Common myeloid progenitor, CD34-positive (primary cell): Measurements from ENCODE around the gene CCDC18.
"Not testable (repeated sequence)": the region's sequence is repeated elsewhere in the genome, so short reads cannot be mapped to it uniquely, and the experiment has no call there.

ENCODE experiments used
- CTCF ChIA-PET: fragments of 350-600 bp; sonication (Branson Sonifier 250); formaldehyde crosslinking; loops from one replicate; lab custom pipeline; 2021; ENCODE audit warnings: antibody characterized with exemption; lab: Charles Lee
- POLR2A ChIA-PET: fragments of 350-600 bp; sonication (Branson Sonifier 250); formaldehyde crosslinking; loops from one replicate; lab custom pipeline; 2021; ENCODE audit warnings: antibody characterized with exemption; lab: Charles Lee
- DNase-seq, 3 donors: peaks; one replicate each; pipeline versions ENCODE4 v3.0.0 to v3.0.0-alpha.2; 2013
- H3K27ac ChIP-seq, 2 experiments: 1 replicate in 1 of 2; 2 replicates in 1 of 2; pipeline ENCODE4 v1.7.0; 2013; ENCODE audit warnings: inconsistent platforms in 2 of 2, low read length in 2 of 2, mild to moderate bottlenecking in 2 of 2, low read depth in 1 of 2, moderate library complexity in 1 of 2; ENCODE audit not compliant: severe bottlenecking in 2 of 2, insufficient read depth in 1 of 2, poor library complexity in 1 of 2
- H3K27me3 ChIP-seq, 5 experiments: replicated peaks in 2 of 5; 1 replicate in 3 of 5; 2 replicates in 2 of 5; pipeline versions ENCODE4 v1.6.1 to v1.7.0; 2013; ENCODE audit warnings: low read length in 4 of 5, mild to moderate bottlenecking in 2 of 5, moderate library complexity in 2 of 5, inconsistent platforms in 1 of 5; ENCODE audit not compliant: insufficient read depth in 5 of 5, control insufficient read depth in 4 of 5
- H3K36me3 ChIP-seq, 4 experiments: 1 replicate in 2 of 4; 2 replicates in 2 of 4; pipeline versions ENCODE4 v1.6.1 to v1.7.0; 2013; ENCODE audit warnings: low read length in 3 of 4, control low read depth in 1 of 4, mild to moderate bottlenecking in 1 of 4; ENCODE audit not compliant: control insufficient read depth in 4 of 4, insufficient read depth in 4 of 4
- H3K4me1 ChIP-seq, 4 experiments: 1 replicate in 3 of 4; 2 replicates in 1 of 4; pipeline versions ENCODE4 v1.6.1 to v1.7.1; 2013; ENCODE audit warnings: low read length in 3 of 4, mild to moderate bottlenecking in 3 of 4, control low read depth in 1 of 4, inconsistent platforms in 1 of 4, moderate library complexity in 1 of 4; ENCODE audit not compliant: control insufficient read depth in 4 of 4, insufficient read depth in 4 of 4; ENCODE audit errors: control extremely low read depth in 1 of 4
- H3K4me3 ChIP-seq, 7 experiments: 1 replicate in 4 of 7; 2 replicates in 3 of 7; pipeline versions ENCODE4 v1.5.1 to v1.7.0; 2013; ENCODE audit warnings: mild to moderate bottlenecking in 7 of 7, low read length in 6 of 7, moderate library complexity in 6 of 7, inconsistent platforms in 2 of 7, low read depth in 2 of 7, control low read depth in 1 of 7; ENCODE audit not compliant: insufficient read depth in 4 of 7, control insufficient read depth in 1 of 7; ENCODE audit errors: extremely low read depth in 1 of 7
- H3K9me3 ChIP-seq, 5 experiments: 1 replicate in 4 of 5; 2 replicates in 1 of 5; pipeline versions ENCODE4 v1.6.1 to v1.7.1; 2013; ENCODE audit warnings: low read length in 4 of 5, mild to moderate bottlenecking in 2 of 5, inconsistent platforms in 1 of 5, low read depth in 1 of 5, moderate library complexity in 1 of 5; ENCODE audit not compliant: control insufficient read depth in 4 of 5, insufficient read depth in 2 of 5; ENCODE audit errors: control extremely low read depth in 1 of 5
- WGBS: methylation state at CpG from one replicate; pipeline ENCODE4 v1.1.5; 2013; ENCODE audit not compliant: insufficient coverage; 5-methylcytosine and 5-hydroxymethylcytosine counted together

Gene CCDC18

DNA sequence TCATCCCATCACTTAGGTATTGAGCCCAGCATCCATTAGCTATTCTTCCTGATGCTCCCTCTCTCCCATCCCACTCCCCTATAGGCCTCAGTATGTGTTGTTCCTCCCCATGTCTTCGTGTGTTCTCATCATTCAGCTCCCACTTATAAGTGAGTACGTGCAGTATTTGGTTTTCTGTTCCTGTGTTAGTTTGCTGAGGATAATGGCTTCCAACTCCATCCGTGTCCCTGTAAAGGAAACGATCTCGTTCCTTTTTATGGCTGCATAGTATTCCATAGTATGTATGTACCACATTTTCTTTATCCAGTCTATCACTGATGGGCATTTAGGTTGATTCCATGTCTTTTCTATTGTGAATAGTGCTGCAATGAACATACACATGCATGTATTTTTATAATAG, 40.2 kb downstream of the CCDC18 start:
- POLR2A ChIA-PET, H3K4me1 ChIP-seq, H3K27me3 ChIP-seq, CTCF ChIA-PET, H3K9me3 ChIP-seq, H3K27ac ChIP-seq, H3K4me3 ChIP-seq, DNase-seq: not testable (repeated sequence)
- no CpG with 5 or more reads among the region's 5 CpGs for WGBS
- peaks cover 20 to 49% (median 22%) of the 10 kb centered on the region in 4 experiments for H3K36me3 ChIP-seq

DNA sequence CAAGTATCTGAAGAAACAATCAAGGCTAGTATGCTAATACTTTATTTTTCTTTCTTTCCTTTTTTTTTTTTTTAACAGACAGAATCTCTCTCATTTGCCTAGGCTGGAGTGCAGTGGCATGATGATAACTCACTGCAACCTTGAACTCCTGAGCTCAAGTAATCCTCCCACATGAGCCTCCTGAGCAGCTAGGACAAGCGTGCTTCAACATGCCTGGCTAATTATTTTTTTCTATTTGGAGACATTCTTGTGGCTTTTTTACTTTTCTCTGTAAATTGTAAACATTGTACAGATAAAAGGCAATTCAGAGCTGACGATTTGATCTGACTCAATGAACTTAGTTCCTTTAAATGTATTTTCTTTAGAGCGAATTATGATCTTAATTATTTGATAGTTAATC, 41.4 kb downstream of the CCDC18 start:
- POLR2A ChIA-PET: no interaction called here
- WGBS: no CpG with 5 or more reads among the region's 3 CpGs
- Histone ChIP-seq H3K27ac (no peak overlapping the region), H3K9me3 (no peaks in the 10 kb centered on the region), H3K36me3 (peaks cover 20 to 53% (median 22%) of the 10 kb centered on the region in 4 experiments), H3K27me3 (no peaks in the 10 kb centered on the region), H3K4me3 (no peak overlapping the region), H3K4me1 (peaks cover 0 to 10% (median 2%) of the 10 kb centered on the region in 4 experiments)
- no peak for DNase-seq
- CTCF ChIA-PET: no interaction called here

DNA sequence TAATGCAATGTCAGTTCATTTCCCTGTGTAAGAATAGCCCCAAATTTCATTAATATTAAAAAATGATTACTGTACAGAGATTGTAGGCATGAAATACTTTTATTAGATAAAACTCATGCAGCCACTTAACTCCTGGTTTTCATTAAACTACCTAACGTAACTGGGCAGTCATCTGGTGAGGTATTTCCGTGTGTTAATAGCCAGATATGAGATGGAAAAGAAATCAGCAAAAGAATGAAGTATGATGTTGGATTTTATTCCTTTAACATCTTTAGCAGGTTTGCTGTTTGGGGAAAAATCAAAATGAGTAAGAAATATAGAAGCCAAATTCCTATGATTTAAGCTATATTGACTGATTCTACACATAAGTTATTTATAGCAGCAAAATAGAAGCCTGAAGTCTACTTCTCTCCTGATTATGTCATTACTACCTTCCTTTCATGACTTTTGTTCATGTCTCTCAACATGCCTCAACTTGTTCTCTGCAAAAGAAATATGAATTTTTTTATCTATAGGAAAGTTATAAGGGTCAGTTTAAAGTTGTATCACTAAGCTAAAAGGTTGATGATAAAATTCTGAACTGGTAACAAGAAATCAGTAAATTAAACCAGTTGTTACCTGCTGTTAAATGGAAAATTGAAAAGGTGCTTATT, 42.6 kb downstream of the CCDC18 start:
- Histone ChIP-seq H3K4me3 (no peak overlapping the region), H3K27ac (no peak overlapping the region), H3K9me3 (no peaks in the 10 kb centered on the region), H3K36me3 (peaks cover 19 to 45% (median 21%) of the 10 kb centered on the region in 4 experiments), H3K4me1 (peaks cover 0 to 10% (median 2%) of the 10 kb centered on the region in 4 experiments), H3K27me3 (no peaks in the 10 kb centered on the region)
- ChIA-PET POLR2A (no interaction called here), CTCF (interaction anchor here (1.3 kb wide), 1 partner anchor 81 kb away, joined by 3 read pairs; no protein-coding TSS in a partner anchor)
- DNase-seq: no peak
- whole genome bisulfite sequencing: 100% methylated on average over 1 of the region's 2 CpGs

DNA sequence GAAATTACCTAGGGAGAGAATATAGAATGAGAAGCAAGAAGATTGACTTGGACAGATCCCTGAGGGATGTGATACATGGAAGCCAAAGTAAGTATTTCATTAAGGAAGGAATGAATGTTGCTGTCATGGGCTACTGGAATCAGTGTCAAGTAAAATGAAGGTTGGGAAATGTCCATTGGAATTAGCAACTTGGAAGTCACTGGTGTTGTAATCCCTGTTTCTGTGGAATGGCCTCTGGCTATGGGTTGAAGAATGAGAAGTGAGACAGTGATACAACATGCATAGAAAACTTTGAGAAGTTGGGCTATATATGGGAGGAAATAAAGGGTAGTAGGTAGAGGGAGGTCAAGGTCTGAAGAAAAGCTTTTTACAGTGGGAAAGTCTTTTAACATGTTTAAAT, 54.7 kb downstream of the CCDC18 start:
- CTCF ChIA-PET: no interaction called here
- no peak overlapping the region for H3K4me3 ChIP-seq
- H3K36me3 ChIP-seq: peaks cover 11 to 38% (median 24%) of the 10 kb centered on the region in 4 experiments
- no peak for DNase-seq
- POLR2A ChIA-PET: no interaction called here
- H3K9me3 ChIP-seq: peaks cover 0 to 6% (median 3%) of the 10 kb centered on the region in 5 experiments
- no peaks in the 10 kb centered on the region for H3K27me3 ChIP-seq
- no peak overlapping the region for H3K27ac ChIP-seq
- no peaks in the 10 kb centered on the region for H3K4me1 ChIP-seq

DNA sequence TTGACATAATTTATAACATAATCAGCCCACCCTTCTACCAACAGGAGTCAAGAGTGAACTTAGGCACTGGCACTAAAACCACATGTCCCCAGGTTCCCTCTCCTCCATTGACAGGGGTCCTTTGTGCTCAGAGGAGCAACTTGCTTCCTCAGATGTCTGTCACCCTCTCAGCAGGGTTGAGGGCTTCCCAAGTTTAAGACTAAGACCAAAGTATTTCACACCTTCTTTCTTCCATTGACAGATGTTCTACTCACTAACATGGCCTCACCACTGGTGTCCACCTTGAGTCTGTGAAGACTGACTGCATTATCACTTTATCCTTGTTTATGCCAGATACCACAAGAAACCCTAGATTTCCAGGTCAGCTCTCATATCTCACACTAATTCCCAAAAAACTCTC, 56.5 kb downstream of the CCDC18 start:
- DNase-seq: no peak
- H3K4me3 ChIP-seq: no peak overlapping the region
- H3K4me1 ChIP-seq: no peaks in the 10 kb centered on the region
- no peaks in the 10 kb centered on the region for H3K27me3 ChIP-seq
- ChIA-PET CTCF (interaction anchor here (0.6 kb wide), 1 partner anchor 46 kb away, joined by 3 read pairs; no protein-coding TSS in a partner anchor), POLR2A (no interaction called here)
- peaks cover 0 to 3% (median under 1%) of the 10 kb centered on the region in 5 experiments for H3K9me3 ChIP-seq
- H3K27ac ChIP-seq: no peak overlapping the region
- H3K36me3 ChIP-seq: peaks cover 11 to 42% (median 26%) of the 10 kb centered on the region in 4 experiments

DNA sequence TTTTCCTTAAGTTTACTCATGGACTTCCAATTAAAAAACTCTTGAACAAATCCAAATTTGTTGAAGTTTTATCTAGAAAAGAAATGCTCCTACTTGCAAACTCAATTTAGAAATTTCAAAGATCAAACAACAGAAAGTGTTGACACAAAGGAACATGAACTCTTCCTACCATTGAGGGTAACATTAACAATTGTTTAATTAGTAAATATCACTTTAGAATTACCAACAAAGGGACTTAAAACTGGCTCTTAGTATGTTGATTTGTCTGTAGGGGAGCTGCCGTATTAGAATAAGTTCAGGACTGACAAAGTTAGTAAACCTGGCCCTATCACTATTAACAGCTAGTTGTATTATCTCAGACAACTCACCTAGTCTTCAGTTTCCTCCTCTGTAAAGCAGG, 57.9 kb downstream of the CCDC18 start:
- CTCF ChIA-PET: interaction anchor here (1.0 to 1.1 kb wide), 2 partner anchors 8 to 15 kb away, joined by 3 read pairs; no protein-coding TSS in a partner anchor

DNA sequence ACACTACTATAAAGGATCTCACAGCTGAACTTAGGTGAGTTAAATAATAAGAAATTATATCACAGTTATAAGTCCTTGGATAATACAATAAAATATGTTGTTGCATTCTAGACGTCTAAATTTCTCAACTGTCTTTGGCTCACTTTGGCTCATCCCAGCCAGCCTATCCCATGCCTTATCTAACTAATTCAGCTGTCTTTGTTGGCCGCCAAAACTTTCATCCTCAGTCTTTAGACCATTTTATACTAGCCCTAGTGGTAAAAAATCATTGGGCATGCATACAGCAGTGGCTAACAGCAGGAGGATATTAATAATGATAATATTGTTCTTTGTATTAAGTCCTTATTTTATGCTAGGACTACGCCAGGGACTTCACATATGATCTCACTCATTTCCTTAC, 59.3 kb downstream of the CCDC18 start:
- no peak overlapping the region for H3K4me3 ChIP-seq
- no peak overlapping the region for H3K27ac ChIP-seq
- CTCF ChIA-PET: no interaction called here
- DNase-seq: peak in 1 of 3 donors; percentile 20
- POLR2A ChIA-PET: no interaction called here
- H3K36me3 ChIP-seq: peaks cover 20 to 52% (median 32%) of the 10 kb centered on the region in 4 experiments
- no peaks in the 10 kb centered on the region for H3K27me3 ChIP-seq
- no peaks in the 10 kb centered on the region for H3K4me1 ChIP-seq
- 100% methylated on average over 1 of the region's 3 CpGs for WGBS
- peaks cover 0 to 16% (median 11%) of the 10 kb centered on the region in 5 experiments for H3K9me3 ChIP-seq

More for the DNA sequence above, 57.9 kb downstream of the CCDC18 start:
- Histone ChIP-seq H3K36me3 (peaks cover 19 to 48% (median 34%) of the 10 kb centered on the region in 4 experiments), H3K9me3 (peaks cover 0 to 13% (median 8%) of the 10 kb centered on the region in 5 experiments), H3K27ac (no peak overlapping the region), H3K4me1 (no peaks in the 10 kb centered on the region), H3K27me3 (no peaks in the 10 kb centered on the region), H3K4me3 (no peak overlapping the region)
- DNase-seq: no peak
- no CpG with 5 or more reads among the region's 1 CpG for WGBS
- POLR2A ChIA-PET: no interaction called here
